A549 treated with DMSO at 1 μM for 4 hours (cell line): ENCODE measurements around the gene EP300. TPM values are rescaled to one million over a fixed set of nuclear protein-coding genes. Genes with fewer than 3 reads are reported as not detected.

Experiments
- total RNA-seq: library from RNA; stranded (reverse); fragments of 200-300 nt; extraction: Qiagen RNA extraction; gene quantifications from 5 replicates; pipeline ENCODE4 v1.2.3, GENCODE V29; 2022; ENCODE audit warnings: low read depth

The EP300 gene
- 19.6 to 27.2 TPM (median 23.9 TPM) in 5 replicates for total RNA-seq

GRCh38 chr22:41092023-41092817 lies at the start of gene EP300:
EP300 (plus strand) TSS chr22:41092592; CDS start chr22:41093005, 413 bp downstream.

GRCh38 chr22:41204992-41205900 lies 112.9 kb downstream of the EP300 start, which contains the start of gene L3MBTL2:
L3MBTL2 (plus strand) TSS chr22:41205312; CDS start chr22:41205363, 51 bp downstream.

Other genes with a start within 250 kb of the EP300 start
- 150 to 170 TPM (median 159 TPM) in 5 replicates for gene ST13, start 236.0 kb upstream of the EP300 start, total RNA-seq
- gene XPNPEP3, start 235.4 kb upstream of the EP300 start, total RNA-seq: 8.1 to 12.0 TPM (median 9.6 TPM) in 5 replicates
- gene DNAJB7, start 230.5 kb upstream of the EP300 start, total RNA-seq: not detected in 5 replicates
- gene RBX1, start 141.2 kb upstream of the EP300 start, total RNA-seq: 49.3 to 57.9 TPM (median 52.4 TPM) in 5 replicates
- gene L3MBTL2, start 112.7 kb downstream of the EP300 start, total RNA-seq: 17.8 to 20.0 TPM (median 19.2 TPM) in 5 replicates
- 0.05 TPM in 1 of 5 replicates, not detected in the others for gene CHADL, start 148.3 kb downstream of the EP300 start, total RNA-seq
- 84.6 to 113 TPM (median 98.1 TPM) in 5 replicates for gene RANGAP1, start 193.6 kb downstream of the EP300 start, total RNA-seq
- 22.2 to 28.5 TPM (median 26.2 TPM) in 5 replicates for gene ZC3H7B, start 208.9 kb downstream of the EP300 start, total RNA-seq